SK-N-SH treated with all-trans-retinoic acid at 6 μM for 48 hours (cell line): ENCODE data around the gene SNX32.

Experiments
- ATAC-seq: fragments of 200-7000 bp; cut with Tn5 transposase; 3 replicates; pipeline ENCODE4 v1.9.1; 2020; ENCODE audit warnings: mild to moderate bottlenecking, moderate library complexity
- ARNTL ChIP-seq: fragments of 450-650 bp; formaldehyde crosslinking; IDR thresholded peaks from 2 replicates; pipeline ENCODE4 v1.5.0; 2020; ENCODE audit warnings: low read depth, mild to moderate bottlenecking, moderate library complexity, borderline replicate concordance
- BACH2 ChIP-seq: fragments of 250-450 bp; sonication (Bioruptor Pico); IDR thresholded peaks from 2 replicates; pipeline ENCODE4 v1.9.0; 2021; ENCODE audit warnings: mild to moderate bottlenecking, borderline replicate concordance
- CREB5 ChIP-seq: fragments of 250-450 bp; sonication (Bioruptor Pico); IDR thresholded peaks from 2 replicates; pipeline ENCODE4 v1.5.1; 2020; ENCODE audit warnings: low read depth, mild to moderate bottlenecking, moderate library complexity
- CSDC2 ChIP-seq: fragments of 250-450 bp; sonication (Bioruptor Pico); IDR thresholded peaks from 2 replicates; pipeline ENCODE4 v1.5.0; 2020; ENCODE audit warnings: mild to moderate bottlenecking, moderate library complexity
- CSRNP3 ChIP-seq: fragments of 250-450 bp; sonication (Bioruptor Pico); IDR thresholded peaks from 2 replicates; pipeline ENCODE4 v1.5.1; 2021; ENCODE audit warnings: mild to moderate bottlenecking, moderate library complexity
- GLIS3 ChIP-seq: fragments of 250-450 bp; sonication (Bioruptor Pico); IDR thresholded peaks from 2 replicates; pipeline ENCODE4 v1.5.0; 2020; ENCODE audit warnings: mild to moderate bottlenecking, moderate library complexity
- OSR1 ChIP-seq: fragments of 250-450 bp; sonication (Bioruptor Pico); IDR thresholded peaks from 2 replicates; pipeline ENCODE4 v1.8.0; 2022; ENCODE audit warnings: moderate library complexity, mild to moderate bottlenecking, inconsistent platforms
- PATZ1 ChIP-seq: fragments of 250-450 bp; sonication (Bioruptor Pico); IDR thresholded peaks from 2 replicates; pipeline ENCODE4 v1.8.0; 2020; ENCODE audit warnings: mild to moderate bottlenecking, moderate library complexity, borderline replicate concordance
- POU6F1 ChIP-seq: fragments of 250-450 bp; sonication (Bioruptor Pico); IDR thresholded peaks from 2 replicates; pipeline ENCODE4 v1.8.0; 2021; ENCODE audit warnings: low read depth, mild to moderate bottlenecking, moderate library complexity, borderline replicate concordance
- PPARA ChIP-seq: fragments of 250-450 bp; sonication (Bioruptor Pico); IDR thresholded peaks from 2 replicates; pipeline ENCODE4 v1.5.0; 2020; ENCODE audit warnings: mild to moderate bottlenecking, borderline replicate concordance
- RARB ChIP-seq: fragments of 250-450 bp; sonication (Bioruptor Pico); IDR thresholded peaks from 2 replicates; pipeline ENCODE4 v1.8.0; 2021; ENCODE audit warnings: mild to moderate bottlenecking, moderate library complexity
- SNAI2 ChIP-seq: fragments of 250-450 bp; sonication (Bioruptor Pico); IDR thresholded peaks from 2 replicates; pipeline ENCODE4 v1.5.0; 2020; ENCODE audit warnings: mild to moderate bottlenecking, moderate library complexity
- TCF4 ChIP-seq: fragments of 250-450 bp; sonication (Bioruptor Pico); IDR thresholded peaks from 2 replicates; pipeline ENCODE4 v1.8.0; 2021; ENCODE audit warnings: mild to moderate bottlenecking, moderate library complexity, borderline replicate concordance
- TOX ChIP-seq: fragments of 250-450 bp; sonication (Bioruptor Pico); IDR thresholded peaks from 2 replicates; pipeline ENCODE4 v1.8.0; 2021; ENCODE audit warnings: mild to moderate bottlenecking, moderate library complexity, borderline replicate concordance
- TSHZ2 ChIP-seq: fragments of 250-450 bp; sonication (Bioruptor Pico); IDR thresholded peaks from 2 replicates; pipeline ENCODE4 v1.5.0; 2020; ENCODE audit warnings: mild to moderate bottlenecking, moderate library complexity
- ZC3H10 ChIP-seq: fragments of 250-450 bp; sonication (Bioruptor Pico); IDR thresholded peaks from 2 replicates; pipeline ENCODE4 v1.5.1; 2021; ENCODE audit warnings: mild to moderate bottlenecking, moderate library complexity
- ZFP3 ChIP-seq: fragments of 250-450 bp; sonication (Bioruptor Pico); IDR thresholded peaks from 2 replicates; pipeline ENCODE4 v1.5.0; 2020; ENCODE audit warnings: mild to moderate bottlenecking, moderate library complexity
- ZFP30 ChIP-seq: fragments of 450-650 bp; formaldehyde crosslinking; IDR thresholded peaks from 2 replicates; pipeline ENCODE4 v1.5.0; 2022; ENCODE audit warnings: mild to moderate bottlenecking, moderate library complexity
- ZNF565 ChIP-seq: fragments of 450-650 bp; formaldehyde crosslinking; conservative IDR thresholded peaks from 2 replicates; pipeline ENCODE4 v1.5.0; 2020; ENCODE audit warnings: low read depth, mild to moderate bottlenecking, moderate library complexity
- ZNF70 ChIP-seq: fragments of 450-650 bp; formaldehyde crosslinking; IDR thresholded peaks from 2 replicates; pipeline ENCODE4 v1.5.0; 2020; ENCODE audit warnings: mild to moderate bottlenecking, moderate library complexity
- ZNF8 ChIP-seq: fragments of 450-650 bp; formaldehyde crosslinking; IDR thresholded peaks from 2 replicates; pipeline ENCODE4 v1.5.0; 2020; ENCODE audit warnings: mild to moderate bottlenecking, moderate library complexity

The SNX32 gene

GRCh38 chr11:65806979-65807378, 26.8 kb upstream of the SNX32 start:
- no peak for ATAC-seq
- TF ChIP-seq PATZ1 (CRISPR knock-in tag), result no peak
- TF ChIP-seq SNAI2 (CRISPR knock-in tag), result no peak

GRCh38 chr11:65808744-65809341, 24.9 kb upstream of the SNX32 start:
- no peak; the same call in 2 of the 3 replicates for ATAC-seq

GRCh38 chr11:65809496-65809895, 24.3 kb upstream of the SNX32 start:
- no peak for ATAC-seq
- TF ChIP-seq TOX (CRISPR knock-in tag) (no peak), PATZ1 (CRISPR knock-in tag) (no peak), ZNF565 (no peak), CREB5 (CRISPR knock-in tag) (no peak), BACH2 (no peak), ZC3H10 (CRISPR knock-in tag) (no peak), POU6F1 (CRISPR knock-in tag) (no peak), ARNTL (CRISPR knock-in tag) (no peak), ZFP3 (CRISPR knock-in tag) (no peak), PPARA (CRISPR knock-in tag) (no peak), RARB (CRISPR knock-in tag) (no peak), CSDC2 (CRISPR knock-in tag) (no peak), GLIS3 (no peak), ZNF8 (CRISPR knock-in tag) (no peak), SNAI2 (CRISPR knock-in tag) (no peak), CSRNP3 (CRISPR knock-in tag) (no peak), TCF4 (CRISPR knock-in tag) (no peak)

More at GRCh38 chr11:65808744-65809341, 24.9 kb upstream of the SNX32 start:
- TF ChIP-seq SNAI2 (CRISPR knock-in tag), result no peak
- TF ChIP-seq PPARA (CRISPR knock-in tag), result no peak
- no peak for TF ChIP-seq ZFP3 (CRISPR knock-in tag)
- TF ChIP-seq ARNTL (CRISPR knock-in tag), result no peak
- TF ChIP-seq CSRNP3 (CRISPR knock-in tag), result no peak
- TF ChIP-seq OSR1 (CRISPR knock-in tag), result no peak
- TF ChIP-seq TSHZ2 (CRISPR knock-in tag), result no peak
- no peak for TF ChIP-seq ZNF70
- no peak for TF ChIP-seq ZFP30 (CRISPR knock-in tag)
